GM12874 (cell line): ENCODE results near the gene FKBP8.
A peak's percentile ranks its signal among the peaks of the same experiment; 100 is the strongest.

ENCODE experiments used
- CTCF ChIP-seq: IDR thresholded peaks from 2 replicates; pipeline ENCODE4 v1.5.1; 2011; ENCODE audit warnings: low read depth, mild to moderate bottlenecking, control low read depth, low read length, moderate library complexity; ENCODE audit not compliant: insufficient read depth

FKBP8 gene

DNA sequence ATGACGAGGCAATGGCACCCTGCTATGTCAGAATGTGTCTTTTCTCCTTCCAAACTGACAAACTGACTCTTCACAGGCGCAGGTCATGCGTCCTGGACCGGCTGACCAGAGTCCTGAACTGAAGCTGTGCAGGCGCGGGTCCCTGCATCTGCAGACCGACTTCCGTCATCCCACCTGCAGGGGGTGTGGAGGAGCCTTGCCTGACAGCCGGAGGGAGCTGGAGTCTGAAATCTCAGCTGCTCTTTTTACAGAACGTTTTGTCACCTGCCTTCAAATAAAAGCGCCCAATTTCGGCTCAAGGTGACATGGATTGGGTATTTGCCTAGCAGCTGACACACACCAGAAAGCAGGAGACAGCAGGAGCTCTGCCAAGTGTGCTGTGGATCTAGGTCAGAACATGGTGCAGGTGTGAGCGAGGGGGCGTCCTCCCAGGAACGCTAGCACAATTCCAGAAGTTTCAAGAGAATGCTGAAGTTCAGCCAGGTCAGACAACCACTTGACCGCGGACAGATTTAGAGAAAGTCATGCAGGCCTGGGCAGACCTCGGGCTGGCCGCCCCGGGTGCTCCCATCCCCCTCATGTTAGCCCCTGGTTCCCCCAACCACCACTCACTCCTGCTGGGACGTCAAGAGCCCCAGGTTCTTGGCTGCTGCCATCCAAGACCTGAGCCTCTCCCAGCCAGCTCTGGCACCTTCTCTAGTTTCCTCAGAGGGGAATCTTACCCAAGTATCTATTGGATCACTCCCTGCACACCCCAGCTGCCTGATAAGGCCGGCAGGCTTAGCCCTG, 54.3 kb downstream of the FKBP8 start:
- no peak for TF ChIP-seq CTCF

DNA sequence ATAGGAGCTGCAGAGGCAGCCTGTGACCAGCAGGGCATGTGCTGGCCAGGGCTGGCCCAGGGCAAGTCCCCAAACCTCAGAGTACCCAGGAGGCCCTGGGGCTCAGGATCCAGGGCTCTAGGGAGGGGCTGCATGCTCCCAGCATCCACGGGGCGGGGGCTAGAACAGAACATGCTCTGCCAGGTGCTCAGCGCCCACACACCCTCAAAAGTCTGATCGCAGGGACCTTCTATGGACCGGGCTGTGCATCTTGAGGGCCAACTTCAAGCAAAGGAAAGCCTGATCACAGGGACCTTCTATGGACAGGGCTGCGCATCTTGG, 55.0 kb downstream of the FKBP8 start:
- peak; percentile 19; the same call in 1 of the 2 replicates for TF ChIP-seq CTCF

DNA sequence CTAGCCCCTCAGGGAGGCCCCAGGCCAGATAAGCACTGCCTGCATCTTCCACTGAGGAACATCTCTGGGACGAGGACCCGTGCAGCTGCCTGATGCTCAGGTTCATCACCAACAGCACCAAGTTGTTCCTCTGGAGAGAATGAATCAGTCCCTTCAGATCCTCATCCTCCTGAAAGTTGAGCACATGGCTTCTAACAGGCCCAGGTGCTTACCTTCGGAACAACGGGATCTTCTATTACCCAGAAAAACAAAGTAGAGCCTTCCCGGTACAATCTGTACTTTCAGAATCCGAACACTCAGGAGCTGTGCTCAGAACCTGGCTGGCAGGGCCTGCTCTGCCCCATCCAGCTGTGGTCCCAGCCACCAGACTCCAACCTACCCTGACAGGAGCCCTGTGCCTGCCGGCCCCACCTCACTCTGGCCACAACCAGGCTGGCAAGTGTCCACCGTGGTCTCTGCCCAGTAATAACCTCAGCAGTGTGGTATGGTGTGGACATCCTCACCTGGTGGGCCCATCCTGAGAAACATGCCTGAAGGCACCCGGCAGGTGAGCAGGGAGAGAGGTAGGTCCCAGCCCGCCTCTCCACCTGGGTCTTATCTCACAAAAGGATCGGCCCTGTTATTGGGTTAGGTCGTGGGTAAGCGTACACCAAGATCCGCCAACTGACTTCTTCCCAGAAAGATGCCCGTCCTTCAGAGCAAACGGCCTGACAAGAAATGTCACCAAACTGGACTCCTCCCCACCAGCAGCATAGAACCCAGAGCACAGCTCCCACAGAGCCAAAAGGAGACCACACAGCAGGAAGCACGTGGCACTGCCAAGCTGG, 55.6 kb downstream of the FKBP8 start:
- no peak for TF ChIP-seq CTCF

DNA sequence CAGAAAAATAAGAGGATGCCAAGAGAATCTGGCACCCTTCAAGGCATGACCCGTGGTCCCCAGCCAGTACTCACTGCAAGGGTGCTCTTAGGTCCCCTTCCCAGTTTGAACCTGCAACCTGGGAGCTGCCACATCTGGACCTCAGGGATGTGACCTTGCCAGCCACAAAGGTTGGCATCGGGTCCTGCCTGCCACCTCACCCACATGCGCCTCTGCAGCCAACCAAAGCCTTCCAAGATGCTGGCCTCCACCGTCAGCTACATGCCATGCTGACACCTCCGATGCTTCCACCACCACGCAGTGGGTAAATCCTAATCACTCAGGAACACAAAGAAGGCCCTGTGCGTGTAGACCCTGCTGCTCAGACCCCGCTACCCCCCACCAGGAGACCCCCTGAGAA, 56.6 kb downstream of the FKBP8 start:
- no peak for TF ChIP-seq CTCF

- no peak for TF ChIP-seq CTCF
Measured at GRCh38 chr19:18484992-18485391, 58.4 kb downstream of the FKBP8 start.

GRCh38 chr19:18483119-18483890, 60.1 kb downstream of the FKBP8 start:
- TF ChIP-seq CTCF = no peak
